Activated CD4-positive, CD25-positive, alpha-beta regulatory T cell treated with anti-CD3 and anti-CD28 coated beads, Interleukin-2, amount 50 U/mL, for 24 hours (primary cell): Measurements from ENCODE around the gene TGIF2LX.
"Not testable (repeated sequence)": the region's sequence is repeated elsewhere in the genome, so short reads cannot be mapped to it uniquely, and the experiment has no call there.

ENCODE experiments used
- ATAC-seq, 2 donors: fragments of 150-1000 bp; cut with Tn5 transposase; one replicate each; pipeline ENCODE4 v1.10.0; 2021; ENCODE audit warnings: mild to moderate bottlenecking in 1 of 2, moderate library complexity in 1 of 2

TGIF2LX gene

GRCh38 chrX:89921665-89922064 is at the start of gene TGIF2LX:
TGIF2LX (plus strand) TSS chrX:89921908; CDS start chrX:89922086, 178 bp downstream.
- not testable (repeated sequence) for ATAC-seq

- not testable (repeated sequence) for ATAC-seq
These were observed 728 bp downstream of the TGIF2LX start for GRCh38 chrX:89922338-89922934.

DNA sequence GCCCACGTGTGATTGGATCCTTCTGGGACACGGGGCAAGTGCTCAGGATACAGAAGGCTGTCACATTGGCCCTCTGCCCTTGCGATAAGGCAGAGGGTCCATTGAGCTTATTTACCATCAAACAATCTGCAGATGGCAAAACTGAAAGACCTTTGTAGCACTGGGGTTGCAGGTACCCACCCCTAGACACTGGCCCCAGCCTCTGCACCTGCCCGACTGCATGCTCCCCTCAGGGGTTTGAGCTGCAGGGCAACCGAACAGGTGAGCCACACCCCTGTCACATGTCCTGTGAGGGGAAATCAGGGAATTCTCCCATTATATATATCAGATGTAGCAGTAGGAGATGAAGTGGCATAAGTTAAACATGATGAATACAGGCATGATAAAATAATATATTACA is 21.4 kb downstream of the TGIF2LX start:
- ATAC-seq = not testable (repeated sequence)

DNA sequence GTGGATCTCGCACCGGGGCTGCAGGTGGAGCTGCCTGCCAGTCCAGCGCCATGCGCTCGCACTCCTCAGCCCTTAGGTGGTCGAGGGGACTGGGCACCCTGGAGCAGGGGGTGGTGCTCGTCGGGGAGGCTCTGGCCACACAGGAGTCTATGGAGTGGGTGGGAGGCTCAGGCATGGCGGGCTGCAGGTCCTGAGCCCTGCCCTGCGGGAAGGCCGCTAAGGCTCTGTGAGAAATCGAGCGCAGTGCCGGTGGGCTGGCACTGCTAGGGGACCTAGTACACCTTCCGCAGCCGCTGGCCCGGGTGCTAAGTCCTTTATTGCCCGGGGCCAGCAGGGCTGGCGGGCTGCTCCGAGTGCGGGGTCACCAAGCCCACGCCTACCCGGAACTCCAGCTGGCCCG is 43.9 kb downstream of the TGIF2LX start:
- ATAC-seq = not testable (repeated sequence)
